Activated CD8-positive, alpha-beta memory T cell treated with anti-CD3 and anti-CD28 coated beads, Interleukin-2, amount 50 U/mL, for 24 hours (primary cell): Measurements from ENCODE around the gene GSDMA.

Experiments used
- DNase-seq: peaks from one replicate; pipeline ENCODE4 v3.0.0-alpha.2; 2020; ENCODE audit errors: extremely low read depth

GSDMA gene

DNA sequence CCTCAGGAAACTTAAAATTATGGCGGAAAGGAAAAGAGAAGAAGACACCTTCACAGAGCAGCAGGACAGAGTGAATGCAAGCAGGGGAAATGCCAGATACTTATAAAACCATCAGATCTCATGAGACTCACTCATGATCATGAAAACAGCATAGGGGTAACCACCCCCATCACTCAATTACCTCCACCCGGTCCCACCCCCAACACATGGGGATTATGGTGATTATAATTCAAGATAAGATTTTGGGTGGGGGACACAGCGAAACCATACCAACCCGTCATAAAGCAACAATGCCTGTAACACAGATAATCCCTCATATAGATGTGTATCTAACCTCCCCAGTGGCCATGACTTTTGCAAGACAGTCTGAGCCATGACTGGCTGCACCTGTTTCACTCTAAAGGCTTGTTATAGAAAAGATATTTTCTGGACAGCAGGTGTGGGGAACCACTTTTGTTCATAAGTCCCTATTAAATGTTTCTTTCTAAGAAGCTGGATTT lies 7.0 kb upstream of the GSDMA start:
- DNase-seq = no peak

DNA sequence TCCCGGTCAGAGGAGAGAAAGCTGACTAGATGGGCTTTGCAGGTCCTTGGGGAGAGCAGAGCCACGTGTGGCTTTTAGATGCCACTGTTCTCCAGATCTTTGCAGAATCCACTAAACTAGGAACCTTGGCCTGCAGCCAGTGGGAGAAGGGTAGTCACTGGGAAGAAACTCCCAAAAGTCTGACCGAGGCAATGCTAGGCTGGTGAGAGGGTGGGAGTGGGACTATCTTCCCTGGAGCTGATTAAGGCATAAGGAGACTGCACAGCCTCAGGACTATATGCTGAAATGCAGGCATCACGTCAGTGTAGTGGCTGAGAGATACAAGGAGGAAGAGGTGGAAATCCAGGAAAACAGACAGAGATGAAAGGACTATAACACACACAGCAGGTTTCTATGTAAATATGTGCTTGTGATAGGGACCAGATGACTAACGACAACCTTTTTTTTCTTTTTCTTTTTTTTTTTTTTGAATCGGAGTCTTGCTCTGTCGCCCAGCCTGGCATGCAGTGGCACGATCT lies 2.2 kb upstream of the GSDMA start:
- no peak for DNase-seq

DNA sequence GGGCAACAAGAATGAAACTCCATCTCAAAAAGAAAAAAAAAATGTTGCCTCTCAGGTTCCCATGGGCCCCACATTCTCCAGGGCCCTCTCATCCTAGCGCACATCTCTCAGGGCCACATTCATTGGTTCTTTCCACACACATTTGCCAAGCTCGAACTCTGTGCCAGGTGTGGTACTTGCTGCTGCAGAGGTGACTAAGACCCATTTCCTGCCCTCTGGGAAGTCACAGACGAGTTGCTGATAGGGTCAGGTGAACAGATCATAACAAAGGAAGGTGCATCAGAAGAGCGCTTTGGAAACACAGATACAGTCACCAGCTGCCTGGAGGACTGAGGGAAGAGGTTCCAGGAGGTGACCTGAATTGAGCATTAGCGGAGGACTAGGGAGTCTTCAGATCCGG lies 1.0 kb downstream of the GSDMA start:
- no peak for DNase-seq

DNA sequence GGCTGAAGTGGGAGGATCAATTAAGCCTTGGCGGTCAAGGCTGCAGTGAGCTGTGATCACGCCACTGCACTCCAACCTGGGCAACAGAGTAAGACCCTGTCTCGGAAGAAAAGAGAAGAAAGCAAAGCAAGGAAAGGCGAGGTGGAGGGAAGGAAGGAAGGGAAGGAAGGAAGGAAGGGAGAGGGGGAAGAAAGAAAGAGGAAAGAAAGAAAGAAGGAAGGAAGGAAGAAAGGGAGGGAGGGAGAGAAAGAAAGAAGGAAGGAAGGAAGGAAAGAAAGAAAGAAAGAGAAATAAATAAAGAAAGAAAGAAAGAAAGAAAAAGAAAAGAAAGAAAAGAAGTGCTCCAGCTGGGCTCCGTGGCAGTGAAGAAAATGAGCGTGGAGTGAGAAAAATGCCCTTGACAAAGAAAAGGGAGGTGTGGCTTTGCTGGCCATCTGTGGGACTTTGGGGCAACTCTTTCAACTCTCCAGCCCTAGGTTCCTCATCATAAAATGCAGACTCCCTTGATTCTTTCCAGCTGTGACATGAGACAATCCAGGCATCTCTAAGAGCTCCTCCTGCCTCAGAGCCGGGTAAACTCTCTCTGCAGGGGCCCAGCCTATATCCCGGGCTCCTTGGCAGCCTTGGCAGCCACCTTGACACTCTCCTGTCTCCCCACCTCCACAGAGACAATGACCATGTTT lies 2.4 kb downstream of the GSDMA start:
- DNase-seq = no peak

DNA sequence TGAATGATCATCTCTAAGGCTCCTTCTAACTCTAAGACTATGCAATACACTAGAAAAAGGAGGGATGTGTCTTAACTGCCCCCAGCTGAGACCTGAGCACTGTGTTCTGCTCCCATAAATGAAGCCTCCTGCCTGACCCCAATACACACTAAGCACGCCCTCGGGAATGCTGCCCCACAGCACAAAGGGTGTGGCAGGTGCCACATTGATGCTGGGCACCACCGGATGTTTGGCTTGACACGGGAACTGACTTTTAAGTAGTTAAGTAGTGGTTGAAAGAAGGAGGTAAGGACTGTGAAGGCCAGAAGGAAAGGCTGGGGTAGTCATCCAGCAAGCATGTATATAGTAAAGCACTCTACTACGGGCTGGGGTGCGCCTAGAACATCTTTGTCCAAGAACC lies 4.0 kb downstream of the GSDMA start:
- no peak for DNase-seq

DNA sequence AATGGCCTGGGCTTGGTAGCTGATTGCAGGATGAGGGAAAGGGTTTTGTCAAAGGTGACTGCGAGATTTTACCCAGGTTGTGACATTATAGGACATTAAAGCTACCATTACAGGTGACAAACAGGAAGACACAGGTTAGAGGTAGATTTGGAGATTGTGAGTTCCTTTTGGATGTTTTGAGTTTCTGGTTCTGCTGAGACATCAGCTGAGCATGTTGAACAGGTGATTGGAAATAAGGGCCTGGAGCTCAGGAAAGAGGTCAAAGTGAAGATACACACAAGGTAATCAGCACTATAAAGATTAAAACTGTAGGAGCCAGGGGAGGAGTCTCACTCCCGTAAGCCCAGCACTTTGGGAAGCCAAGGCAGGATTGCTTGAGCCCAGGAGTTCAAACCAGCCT lies 6.0 kb downstream of the GSDMA start:
- no peak for DNase-seq

DNA sequence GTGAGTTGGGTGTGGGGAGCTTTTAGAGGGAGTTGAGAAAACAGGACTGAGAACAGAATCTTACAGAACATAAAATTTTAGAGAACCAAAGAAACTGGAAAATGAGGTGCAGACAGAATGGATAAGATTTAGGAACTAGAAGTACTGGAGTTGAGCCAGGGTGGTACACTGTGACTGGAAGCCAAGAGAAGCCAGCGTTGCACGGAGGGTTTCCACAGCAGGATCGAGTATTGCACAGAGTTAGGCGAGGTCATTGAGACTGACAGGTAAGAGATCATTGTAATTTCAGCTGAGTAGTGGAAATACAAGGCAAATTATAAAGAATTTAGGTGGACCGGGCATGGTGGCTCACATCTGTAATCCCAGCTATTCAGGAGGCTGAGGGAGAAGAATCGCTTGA lies 6.6 kb downstream of the GSDMA start:
- DNase-seq = no peak

DNA sequence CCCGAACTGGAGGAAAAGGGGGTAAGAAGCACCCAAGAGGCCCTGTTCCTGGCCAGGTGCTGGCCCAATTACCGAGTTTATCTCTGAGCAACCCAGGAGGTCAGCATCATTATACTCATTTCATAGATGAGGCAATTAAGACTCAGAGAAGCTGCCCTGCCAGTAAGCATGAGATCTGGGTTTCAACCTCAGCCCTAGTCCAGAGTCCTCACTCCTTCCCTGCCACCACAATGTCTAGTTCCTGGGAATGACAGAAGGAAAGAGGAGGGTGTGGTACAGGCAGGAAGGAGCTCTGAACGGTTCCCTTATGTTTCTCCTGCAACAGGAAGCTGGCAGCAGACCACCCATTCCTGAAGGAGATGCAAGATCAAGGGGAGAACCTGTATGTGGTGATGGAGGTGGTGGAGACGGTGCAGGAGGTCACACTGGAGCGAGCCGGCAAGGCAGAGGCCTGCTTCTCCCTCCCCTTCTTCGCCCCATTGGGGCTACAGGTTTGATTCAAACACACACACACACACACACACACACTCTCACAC lies 7.4 kb downstream of the GSDMA start:
- no peak for DNase-seq

DNA sequence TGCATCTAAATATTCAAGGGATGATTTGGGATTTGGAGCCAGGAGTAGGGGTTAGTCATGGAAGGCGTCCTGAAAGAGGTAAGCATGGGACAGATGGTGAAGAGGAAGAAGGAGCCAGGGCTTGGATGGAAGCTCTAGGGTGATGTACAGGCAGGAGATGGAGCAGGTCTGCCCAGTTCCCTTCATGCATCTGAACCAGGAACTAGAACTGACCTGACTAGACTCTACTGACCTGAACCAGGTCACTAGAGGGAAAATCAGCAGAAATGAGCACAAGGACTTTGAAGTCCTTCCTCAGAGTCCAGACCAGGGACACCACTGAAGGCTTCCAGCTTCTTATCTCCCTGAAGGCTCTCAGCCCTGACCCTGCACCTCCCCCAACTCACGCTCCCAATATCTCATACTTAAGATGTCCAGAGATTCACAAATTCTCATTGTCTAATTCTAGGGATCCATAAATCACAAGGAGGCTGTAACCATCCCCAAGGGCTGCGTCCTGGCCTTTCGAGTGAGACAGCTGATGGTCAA lies 8.3 kb downstream of the GSDMA start:
- no peak for DNase-seq

DNA sequence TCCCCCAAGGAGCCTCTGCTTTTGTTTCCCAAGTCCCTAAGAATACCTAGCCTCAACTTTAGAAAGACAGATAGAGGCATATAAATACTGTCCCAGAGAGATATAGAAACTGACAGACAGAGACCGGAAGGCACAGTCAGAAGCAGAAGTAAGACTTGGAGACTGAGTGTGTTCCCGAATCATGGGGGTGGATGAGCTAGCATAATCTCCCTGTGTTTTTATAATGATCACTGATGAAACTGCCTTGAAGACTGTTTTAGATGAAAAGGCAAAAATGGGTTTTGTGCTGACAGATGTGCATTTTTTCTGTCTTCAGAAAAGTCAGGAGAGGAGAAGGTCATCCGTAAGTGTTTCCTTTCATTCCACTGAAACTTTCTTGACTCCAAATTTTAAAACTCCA lies 9.5 kb downstream of the GSDMA start:
- DNase-seq = no peak

DNA sequence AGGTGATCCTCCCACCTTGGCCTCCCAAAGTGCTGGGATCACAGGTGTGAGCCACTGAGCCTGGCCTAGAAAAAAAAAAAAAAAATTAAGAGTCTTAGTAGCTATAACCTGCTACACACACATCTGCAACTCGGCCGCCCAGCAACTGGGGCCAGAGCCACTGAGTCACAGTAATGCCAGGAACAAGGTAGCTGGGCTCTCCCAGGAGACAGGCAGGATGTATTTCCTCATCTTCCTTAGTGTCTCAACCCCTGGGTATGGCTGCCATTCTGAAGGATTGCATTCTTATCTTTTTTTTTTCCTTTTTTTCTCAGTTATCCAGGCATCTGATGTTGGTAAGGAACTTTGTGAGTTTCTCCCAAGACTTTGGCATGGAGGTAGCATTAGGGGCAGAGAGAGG lies 10.7 kb downstream of the GSDMA start:
- DNase-seq = no peak

DNA sequence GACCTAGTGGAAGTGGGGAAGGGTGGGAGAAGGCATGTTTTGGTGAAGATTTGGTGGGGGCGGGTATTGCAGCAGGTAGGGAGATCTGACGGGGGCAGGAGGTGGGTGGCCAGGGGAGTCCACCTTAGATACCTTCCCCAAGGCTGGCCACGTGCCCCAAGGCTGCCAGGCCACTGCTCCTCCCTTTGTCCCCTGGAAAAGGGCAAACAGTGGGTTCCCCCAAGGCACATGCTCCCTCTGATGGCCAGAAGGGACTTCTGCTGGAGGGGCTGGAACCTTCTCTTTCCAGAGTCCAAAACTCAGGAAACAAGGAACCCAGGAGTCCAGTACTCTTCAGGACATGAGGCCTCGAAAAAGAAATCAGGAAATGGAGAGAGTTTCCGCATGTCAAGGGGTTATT lies 11.6 kb downstream of the GSDMA start:
- DNase-seq = no peak

DNA sequence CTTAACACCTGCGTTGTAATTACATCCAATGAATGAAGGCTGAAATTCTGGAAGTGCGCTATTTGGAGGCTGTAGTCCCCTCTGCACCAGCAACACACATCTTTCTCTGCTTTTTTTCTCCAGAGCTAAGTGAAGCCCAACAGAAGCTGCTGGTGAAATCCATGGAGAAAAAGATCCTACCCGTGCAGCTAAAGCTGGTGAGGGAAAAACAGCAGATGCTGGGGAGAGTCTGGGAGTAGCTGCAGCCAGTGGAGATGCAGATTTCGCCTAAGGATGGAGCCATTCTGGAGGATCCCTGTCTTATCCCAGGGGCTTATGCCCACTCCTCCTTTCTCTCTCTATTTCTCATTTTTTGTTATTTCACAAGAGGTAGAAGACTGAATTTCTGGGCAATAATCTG lies 13.0 kb downstream of the GSDMA start:
- DNase-seq = no peak

DNA sequence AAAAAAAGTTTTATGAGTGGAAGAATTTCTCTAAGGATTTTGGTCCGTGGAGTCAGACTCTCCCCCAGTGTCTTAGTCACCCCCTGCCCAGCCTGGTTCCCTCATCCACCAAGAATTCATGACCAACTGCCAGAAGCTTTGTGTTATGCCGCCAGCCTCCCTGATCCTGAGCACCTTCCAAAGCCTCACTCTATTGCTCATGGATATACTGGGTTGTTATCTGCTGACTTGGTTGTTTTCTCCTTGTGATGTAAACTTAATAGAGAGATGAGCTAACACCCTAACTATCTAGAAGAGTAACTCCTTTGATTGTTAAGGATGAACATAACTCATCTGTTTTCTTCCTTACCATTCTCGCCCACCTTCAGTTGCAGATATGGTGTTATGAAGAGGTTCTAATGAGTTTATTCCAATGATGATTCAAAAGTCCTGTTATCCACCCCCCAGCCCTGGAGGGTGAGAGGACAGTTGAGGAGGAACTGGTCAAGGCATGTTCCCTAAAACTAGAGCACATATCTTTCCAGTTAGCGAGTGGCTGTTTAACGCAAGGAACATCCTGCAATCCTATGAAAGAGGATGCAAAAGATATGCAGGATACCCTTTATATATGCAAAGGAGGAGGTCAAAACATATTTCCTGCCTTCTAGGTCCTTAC lies 16.3 kb downstream of the GSDMA start:
- no peak for DNase-seq

DNA sequence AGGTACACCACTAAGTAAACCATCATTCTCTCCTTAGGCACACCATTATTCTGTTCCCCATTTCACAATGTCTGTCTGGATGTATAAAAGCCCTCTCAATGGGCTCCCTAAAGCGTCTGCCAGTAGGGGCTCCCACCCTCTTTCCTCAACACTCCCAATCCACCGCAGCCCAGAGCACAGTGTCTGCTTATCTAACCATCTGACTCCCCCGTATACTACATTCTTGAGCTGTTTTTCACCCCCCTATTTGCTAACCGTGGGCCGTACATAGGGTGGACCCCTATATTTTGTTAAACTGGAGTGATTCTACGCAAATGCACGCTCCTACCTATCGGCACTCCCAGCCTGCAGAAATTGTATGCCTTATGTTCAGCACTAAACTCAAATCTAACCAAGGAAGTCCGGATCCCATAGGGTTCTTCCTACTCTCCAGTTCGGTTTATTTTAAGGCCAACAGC lies 17.1 kb downstream of the GSDMA start:
- DNase-seq = no peak

DNA sequence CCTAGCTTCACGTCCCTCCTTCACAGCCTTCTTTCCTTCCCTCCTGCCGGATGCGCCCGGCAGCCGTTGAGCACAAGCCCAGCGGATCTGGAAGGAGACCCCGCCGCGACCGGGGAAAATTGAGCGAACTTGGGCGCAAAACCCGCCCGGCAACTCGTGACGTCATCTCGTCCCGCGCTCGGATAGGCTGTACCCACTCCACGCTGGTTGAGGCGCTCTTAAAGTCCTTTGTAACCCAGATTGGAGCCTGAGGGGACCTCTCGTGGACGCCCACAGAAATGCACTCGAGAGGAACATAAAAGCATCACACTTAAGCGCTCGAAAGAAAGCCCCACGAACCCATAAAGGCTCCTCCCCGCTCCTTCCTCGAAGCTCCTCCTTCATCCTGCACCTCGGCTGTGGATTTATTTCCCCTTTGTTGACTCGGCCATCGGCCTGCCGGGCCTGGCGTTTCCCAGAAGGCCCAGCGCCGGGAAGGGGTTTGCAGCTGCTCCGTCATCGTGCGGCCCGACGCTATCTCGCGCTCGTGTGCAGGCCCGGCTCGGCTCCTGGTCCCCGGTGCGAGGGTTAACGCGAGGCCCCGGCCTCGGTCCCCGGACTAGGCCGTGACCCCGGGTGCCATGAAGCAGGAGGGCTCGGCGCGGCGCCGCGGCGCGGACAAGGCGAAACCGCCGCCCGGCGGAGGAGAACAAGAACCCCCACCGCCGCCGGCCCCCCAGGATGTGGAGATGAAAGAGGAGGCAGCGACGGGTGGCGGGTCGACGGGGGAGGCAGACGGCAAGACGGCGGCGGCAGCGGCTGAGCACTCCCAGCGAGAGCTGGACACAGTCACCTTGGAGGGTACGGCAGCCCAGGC lies 17.8 kb downstream of the GSDMA start, which contains the start of gene PSMD3:
Gene PSMD3, plus strand, starts transcription at position 457 of the 856 bp plus-strand sequence. Its CDS starts 164 bp downstream, at position 621.
- peak; percentile 94 for DNase-seq

DNA sequence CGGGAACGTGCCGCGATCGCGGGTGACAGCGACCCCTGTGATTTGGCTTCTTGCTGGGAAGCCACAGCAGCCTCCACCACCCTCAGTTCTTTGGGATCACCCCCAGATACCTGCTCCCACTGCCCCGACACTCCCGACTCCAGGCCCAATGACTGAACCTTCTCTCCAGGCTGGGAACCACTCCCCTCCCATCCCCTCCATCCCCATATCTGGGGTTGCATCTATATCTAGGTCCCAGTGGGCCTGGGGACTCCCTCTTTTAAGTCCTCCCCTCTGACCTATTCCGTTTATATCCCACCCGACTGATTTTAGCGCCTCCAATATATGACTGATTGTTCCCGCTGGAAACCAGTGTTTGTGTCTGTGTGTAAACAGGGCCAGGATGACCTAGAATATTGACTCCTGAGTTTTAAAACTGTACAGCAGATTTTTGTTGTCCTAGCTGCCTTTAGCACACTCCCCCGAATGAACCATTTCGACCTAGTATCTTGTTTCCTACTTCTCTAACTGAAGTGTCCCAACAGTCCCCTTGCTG lies 18.5 kb downstream of the GSDMA start:
- DNase-seq = no peak

DNA sequence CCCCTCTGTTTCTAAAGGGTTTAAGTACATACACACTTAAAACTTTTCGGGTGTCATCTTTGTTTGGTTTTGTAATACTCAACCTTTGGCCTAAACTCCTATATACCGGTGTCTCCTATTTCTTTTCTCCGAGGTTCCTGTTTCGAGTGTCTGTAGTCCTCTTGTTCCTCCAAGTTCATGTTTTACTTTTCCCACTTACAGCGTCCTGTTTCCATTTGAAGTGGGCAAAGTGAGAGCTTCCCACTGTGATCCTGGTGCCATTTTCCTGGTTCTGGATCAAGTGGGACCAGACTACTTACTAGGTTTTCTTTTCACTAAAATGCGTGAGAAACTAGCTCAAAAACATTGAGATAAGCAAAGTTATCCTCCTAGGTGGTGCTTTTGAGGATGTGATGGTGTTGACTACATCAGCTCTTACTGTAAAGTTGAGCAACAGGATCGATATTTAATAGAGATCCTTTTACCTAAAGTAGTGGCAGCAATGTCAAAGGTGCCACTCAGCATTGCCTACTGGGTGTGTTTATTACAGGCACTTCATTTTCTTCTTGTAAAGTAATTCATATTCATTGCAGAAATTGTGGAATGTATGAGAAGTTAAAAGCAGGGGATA lies 19.1 kb downstream of the GSDMA start:
- DNase-seq = no peak

DNA sequence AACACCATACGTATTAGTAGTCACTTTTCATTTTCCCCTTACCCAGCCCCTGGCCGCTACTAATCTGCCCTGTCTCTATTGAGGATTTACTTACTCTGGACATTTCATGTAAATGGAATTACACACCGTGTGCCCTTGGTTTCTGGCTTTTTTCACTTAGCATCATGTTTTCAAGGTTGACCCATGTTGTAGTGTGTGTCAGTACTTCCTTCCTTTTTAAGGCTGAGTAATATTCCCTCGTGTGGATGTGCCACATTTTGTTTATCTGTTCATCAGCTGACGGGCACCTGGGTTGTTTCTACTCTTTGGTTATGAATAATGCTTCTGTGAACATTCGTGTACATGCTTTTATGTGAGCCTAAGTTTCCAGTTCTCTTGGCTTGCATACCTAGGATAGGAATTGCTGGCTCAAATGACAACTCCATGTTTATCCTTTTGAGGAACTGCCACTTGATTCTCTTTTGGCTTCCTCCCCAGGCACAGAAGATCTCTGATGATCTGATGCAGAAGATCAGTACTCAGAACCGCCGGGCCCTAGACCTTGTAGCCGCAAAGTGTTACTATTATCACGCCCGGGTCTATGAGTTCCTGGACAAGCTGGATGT lies 25.5 kb downstream of the GSDMA start:
- no peak for DNase-seq

DNA sequence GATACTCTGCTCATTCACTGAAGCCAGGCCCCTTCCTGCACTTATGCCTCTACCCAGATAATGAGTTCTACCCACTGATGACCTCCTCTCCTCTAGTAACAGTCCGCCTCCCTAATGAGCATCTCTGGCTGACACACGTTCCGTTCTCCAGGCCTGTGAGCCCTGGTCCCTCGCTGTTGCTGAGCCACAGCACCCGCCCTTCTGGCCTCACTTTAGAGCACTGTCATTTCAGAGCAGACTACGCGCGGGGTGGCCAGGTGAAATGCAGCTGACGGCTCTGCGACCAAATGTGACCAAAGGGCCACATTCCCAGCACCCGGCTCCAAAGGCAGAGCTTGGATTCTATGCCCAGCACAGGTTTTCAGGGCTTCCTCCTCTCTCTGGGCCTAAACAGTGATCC lies 31.6 kb downstream of the GSDMA start:
- DNase-seq = no peak

DNA sequence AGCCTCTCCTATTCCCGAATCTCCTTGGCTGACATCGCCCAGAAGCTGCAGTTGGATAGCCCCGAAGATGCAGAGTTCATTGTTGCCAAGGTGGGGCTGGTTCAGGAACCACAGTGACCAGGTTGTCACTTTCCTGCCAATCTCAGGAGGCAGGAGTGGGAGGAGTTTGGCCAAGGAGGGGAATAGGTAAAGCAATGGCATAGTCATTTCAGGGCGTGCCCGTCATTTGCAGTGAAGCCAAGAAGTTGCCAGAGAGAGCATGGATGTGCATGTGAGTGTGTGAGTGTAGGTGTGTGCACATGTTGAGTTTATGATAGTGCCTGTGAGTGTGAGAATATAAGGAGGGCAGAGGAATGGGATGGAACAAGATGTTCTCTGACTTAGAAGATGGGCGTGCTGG lies 32.6 kb downstream of the GSDMA start:
- no peak for DNase-seq
